ENCODE measurements around the gene APOOL.

- TF ChIP-seq CTCF (conservative IDR thresholded peaks at IDR 0.05; ENCODE audit: low read length) (no peak), EZH2phosphoT487 (IDR thresholded peaks at IDR 0.05; ENCODE audit: borderline replicate concordance, low read depth, low read length) (no peak)
Observed at GRCh38 chrX:85107407-85107806, 103.7 kb downstream of the APOOL start.
